ENCODE data around the gene NUP93. TPM values are rescaled to one million over a fixed set of nuclear protein-coding genes. Genes with fewer than 3 reads are reported as not detected.

NUP93 gene
- polyA plus RNA-seq, 1 donor (not counting 4 experiments of a cell fraction or from before 2014, with no cell fraction given) = 74.1 TPM

DNA sequence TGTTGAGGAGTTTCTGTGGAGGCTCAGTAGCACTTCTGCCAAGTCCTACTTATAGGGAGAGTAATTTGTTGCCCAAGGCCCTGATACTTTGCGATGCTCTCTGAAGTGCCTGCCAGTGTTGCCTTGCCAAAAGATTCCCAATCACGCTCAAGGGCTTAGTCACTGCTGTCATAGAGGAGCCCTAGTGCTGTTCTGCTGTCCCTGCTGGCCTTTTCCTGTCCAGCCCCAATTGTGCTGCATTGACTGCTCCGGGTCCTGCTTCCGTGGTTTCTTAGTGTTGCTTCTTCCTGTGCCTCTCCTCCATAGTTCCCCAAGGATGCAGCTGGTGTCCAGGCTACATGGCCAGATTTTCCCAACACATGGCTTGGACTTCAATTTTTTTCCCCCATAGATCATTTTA lies 13.9 kb downstream of the NUP93 start:
- peaks cover 2% of the 10 kb centered on the region for H3K9me1 ChIP-seq (ENCODE audit: control insufficient read depth, extremely low read depth, insufficient read depth, low read length)
- DNase-seq (ENCODE audit: low read depth, low spot score) = no peak
- peaks cover 4% of the 10 kb centered on the region in 2 experiments for H3K36me3 ChIP-seq (ENCODE audit: control insufficient read depth in 2 of 2, extremely low read depth in 1 of 2, insufficient read depth in 2 of 2, low read length in 2 of 2)
- H3K9me3 ChIP-seq (ENCODE audit: control insufficient read depth, low read depth, low read length) = no peaks in the 10 kb centered on the region
- peaks cover 50% of the 10 kb centered on the region for H3K79me2 ChIP-seq (ENCODE audit: control insufficient read depth, insufficient read depth, low read length)
- H3K4me2 ChIP-seq (ENCODE audit: control insufficient read depth, extremely low read depth, insufficient read depth, low read depth, low read length) = peak overlapping the region; percentile 35
- H3K27ac ChIP-seq (ENCODE audit: control insufficient read depth, insufficient read depth, low read length) = peak overlapping the region; percentile 82
- no peak for FAIRE-seq
- H3K4me1 ChIP-seq (ENCODE audit: control insufficient read depth, extremely low read depth, insufficient read depth, low read length) = peaks cover 35% of the 10 kb centered on the region
- H3K9ac ChIP-seq (ENCODE audit: control insufficient read depth, extremely low read depth, insufficient read depth, low read length) = no peak overlapping the region
- dilution Hi-C loops (cut with MboI; ENCODE audit: extremely low pct_ligation_motif_present, low sequenced_read_pairs) = no loop called here
- H3K4me3 ChIP-seq (ENCODE audit: control insufficient read depth in 2 of 3, extremely low read depth in 1 of 3, insufficient read depth in 2 of 3, low read depth in 1 of 3, low read length in 3 of 3) = no peak overlapping the region
- H3K27me3 ChIP-seq (ENCODE audit: control insufficient read depth, extremely low read depth, insufficient read depth, low read length) = no peaks in the 10 kb centered on the region
- H2AFZ ChIP-seq (ENCODE audit: control insufficient read depth, low read length) = no peak overlapping the region
- no peaks in the 10 kb centered on the region for H4K20me1 ChIP-seq (ENCODE audit: control insufficient read depth, extremely low read depth, insufficient read depth, low read length)
- TF ChIP-seq EZH2 (IDR thresholded peaks at IDR 0.05; ENCODE audit: low read length) (no peak), CTCF (optimal IDR thresholded peaks at IDR 0.05 in 1 of 3, IDR thresholded peaks at IDR 0.05 in 1 of 3, conservative IDR thresholded peaks at IDR 0.05 in 1 of 3; ENCODE audit: extremely low read depth in 1 of 3, insufficient read depth in 2 of 3, low read length in 3 of 3) (peak in 1 of 3 experiments; percentile 6)

GRCh38 chr16:56744996-56745640 lies 15.2 kb downstream of the NUP93 start:
- Histone ChIP-seq H4K20me1 (ENCODE audit: control insufficient read depth, extremely low read depth, insufficient read depth, low read length) (no peaks in the 10 kb centered on the region), H2AFZ (ENCODE audit: control insufficient read depth, low read length) (no peak overlapping the region), H3K36me3 (ENCODE audit: control insufficient read depth in 2 of 2, extremely low read depth in 1 of 2, insufficient read depth in 2 of 2, low read length in 2 of 2) (peaks cover 9 to 10% of the 10 kb centered on the region in 2 experiments), H3K27ac (ENCODE audit: control insufficient read depth, insufficient read depth, low read length) (no peak overlapping the region), H3K4me3 (ENCODE audit: control insufficient read depth in 2 of 3, extremely low read depth in 1 of 3, insufficient read depth in 2 of 3, low read depth in 1 of 3, low read length in 3 of 3) (no peak overlapping the region), H3K79me2 (ENCODE audit: control insufficient read depth, insufficient read depth, low read length) (peaks cover 62% of the 10 kb centered on the region), H3K27me3 (ENCODE audit: control insufficient read depth, extremely low read depth, insufficient read depth, low read length) (no peaks in the 10 kb centered on the region), H3K4me1 (ENCODE audit: control insufficient read depth, extremely low read depth, insufficient read depth, low read length) (peaks cover 37% of the 10 kb centered on the region), H3K4me2 (ENCODE audit: control insufficient read depth, extremely low read depth, insufficient read depth, low read depth, low read length) (no peak overlapping the region), H3K9me1 (ENCODE audit: control insufficient read depth, extremely low read depth, insufficient read depth, low read length) (peaks cover 2% of the 10 kb centered on the region), H3K9me3 (ENCODE audit: control insufficient read depth, low read depth, low read length) (no peaks in the 10 kb centered on the region), H3K9ac (ENCODE audit: control insufficient read depth, extremely low read depth, insufficient read depth, low read length) (no peak overlapping the region)
- TF ChIP-seq CTCF (optimal IDR thresholded peaks at IDR 0.05 in 1 of 3, IDR thresholded peaks at IDR 0.05 in 1 of 3, conservative IDR thresholded peaks at IDR 0.05 in 1 of 3; ENCODE audit: extremely low read depth in 1 of 3, insufficient read depth in 2 of 3, low read length in 3 of 3) (no peak), EZH2 (IDR thresholded peaks at IDR 0.05; ENCODE audit: low read length) (no peak)
- DNase-seq (ENCODE audit: low read depth, low spot score) (no peak), FAIRE-seq (no peak)
- dilution Hi-C loops (cut with MboI; ENCODE audit: extremely low pct_ligation_motif_present, low sequenced_read_pairs) = no loop called here

All from keratinocyte (primary cell).